GM18951 (cell line): ENCODE data around the gene CAPN12.
A peak's percentile ranks its signal among the peaks of the same experiment; 100 is the strongest.

Experiments used
- POLR2A ChIP-seq: IDR thresholded peaks from 4 replicates; pipeline ENCODE4 v1.6.1; 2011; ENCODE audit warnings: mild to moderate bottlenecking; ENCODE audit not compliant: insufficient read length, insufficient read depth; ENCODE audit errors: extremely low read depth
- in situ Hi-C: fragments of 300-500 bp; cut with MboI; formaldehyde crosslinking; loops from one replicate; pipeline ENCODE4 v1.12.0; 2022; ENCODE audit warnings: low sequenced_read_pairs, mixed read lengths, inconsistent platforms; ENCODE audit not compliant: unreplicated experiment

Gene CAPN12

GRCh38 chr19:38737281-38737865, 6.9 kb downstream of the CAPN12 start:
- in situ Hi-C loops: no loop called here
- no peak for TF ChIP-seq POLR2A

- in situ Hi-C loops: no loop called here
- no peak for TF ChIP-seq POLR2A
Observed at GRCh38 chr19:38736413-38737280, 7.6 kb downstream of the CAPN12 start.

- TF ChIP-seq POLR2A: no peak
- in situ Hi-C loops: no loop called here
Observed at GRCh38 chr19:38736036-38736412, 8.2 kb downstream of the CAPN12 start.

- in situ Hi-C loops: no loop called here
- no peak for TF ChIP-seq POLR2A
Observed at GRCh38 chr19:38735257-38735686, 9.0 kb downstream of the CAPN12 start.

- TF ChIP-seq POLR2A: peak; percentile 28
- in situ Hi-C loops: no loop called here
Observed at GRCh38 chr19:38734426-38735256, 9.6 kb downstream of the CAPN12 start.

GRCh38 chr19:38734176-38734425, 10.2 kb downstream of the CAPN12 start:
- no peak for TF ChIP-seq POLR2A
- in situ Hi-C loops: no loop called here

- in situ Hi-C loops: no loop called here
- TF ChIP-seq POLR2A: no peak
Observed at GRCh38 chr19:38733493-38734175, 10.6 kb downstream of the CAPN12 start.

- in situ Hi-C loops: no loop called here
- no peak for TF ChIP-seq POLR2A
Observed at GRCh38 chr19:38733241-38733492, 11.1 kb downstream of the CAPN12 start.

GRCh38 chr19:38731654-38732301, 12.5 kb downstream of the CAPN12 start:
- in situ Hi-C loops: no loop called here
- no peak for TF ChIP-seq POLR2A

- TF ChIP-seq POLR2A: no peak
- in situ Hi-C loops: no loop called here
Observed at GRCh38 chr19:38730731-38731589, 13.3 kb downstream of the CAPN12 start.

GRCh38 chr19:38730470-38730730, 13.9 kb downstream of the CAPN12 start:
- in situ Hi-C loops: no loop called here
- no peak for TF ChIP-seq POLR2A
